PC-9 (cell line): Measurements from ENCODE around the gene EBP. TPM values are rescaled to one million over a fixed set of nuclear protein-coding genes. Genes with fewer than 3 reads are reported as not detected.

Source experiments
- Bru-seq: library from RNA; stranded (reverse); fragments of 400-500 nt; gene quantifications from one replicate; lab custom pipeline; 2021; lab: Mats Ljungman, UMichigan
- BruChase-seq, 2 experiments: library from RNA; stranded (reverse); fragments of 400-500 nt; gene quantifications; one replicate each; lab custom pipeline; 2021; lab: Mats Ljungman, UMichigan
- BruUV-seq: library from RNA; stranded (reverse); fragments of 400-500 nt; replicated peaks from 2 replicates; lab custom pipeline; 2021; lab: Mats Ljungman, UMichigan
- CTCF ChIA-PET: fragments of 300-600 bp; sonication (Branson Sonifier 250); formaldehyde crosslinking; loops from one replicate; lab custom pipeline; 2022; ENCODE audit warnings: antibody characterized with exemption; lab: Charles Lee
- POLR2A ChIA-PET: fragments of 300-600 bp; sonication (Branson Sonifier 250); formaldehyde crosslinking; loops from one replicate; lab custom pipeline; 2022; ENCODE audit warnings: antibody characterized with exemption; ENCODE audit not compliant: unreplicated experiment; lab: Charles Lee
- DNase-seq, 2 experiments: peaks; one replicate each; pipeline versions ENCODE4 v3.0.0 to v3.0.0-alpha.2; 2015 to 2022; ENCODE audit warnings: mixed read lengths in 1 of 2
- H2AFZ ChIP-seq: fragments of 200-600 bp; sonication (generic); 2 replicates; pipeline ENCODE4 v1.8.1; 2017; ENCODE audit warnings: antibody characterized with exemption
- H3F3A ChIP-seq: fragments of 200-600 bp; sonication (generic); 2 replicates; pipeline ENCODE4 v1.8.1; 2017; ENCODE audit warnings: antibody characterized with exemption, mild to moderate bottlenecking, low read depth; ENCODE audit not compliant: insufficient read depth
- H3K27ac ChIP-seq: fragments of 200-600 bp; sonication (generic); 2 replicates; pipeline ENCODE4 v1.6.1; 2016; ENCODE audit warnings: mixed run types
- H3K27me3 ChIP-seq: fragments of 200-600 bp; sonication (generic); 2 replicates; pipeline ENCODE4 v1.6.1; 2016; ENCODE audit warnings: low read depth, mixed run types; ENCODE audit not compliant: insufficient read depth
- H3K36me3 ChIP-seq: fragments of 200-600 bp; sonication (generic); 2 replicates; pipeline ENCODE4 v1.6.1; 2016; ENCODE audit warnings: low read depth, mixed run types
- H3K4me1 ChIP-seq: fragments of 200-600 bp; sonication (generic); replicated peaks from 2 replicates; pipeline ENCODE4 v1.6.1; 2016; ENCODE audit warnings: mixed run types; ENCODE audit not compliant: insufficient read depth
- H3K4me2 ChIP-seq: fragments of 200-600 bp; sonication (generic); 2 replicates; pipeline ENCODE4 v1.6.1; 2017; ENCODE audit warnings: mixed run types
- H3K4me3 ChIP-seq: fragments of 200-600 bp; sonication (generic); 2 replicates; pipeline ENCODE4 v1.6.1; 2016; ENCODE audit warnings: mixed run types
- H3K79me2 ChIP-seq: fragments of 200-600 bp; sonication (generic); 2 replicates; pipeline ENCODE4 v1.6.1; 2017; ENCODE audit warnings: low read depth, mixed run types
- H3K9me2 ChIP-seq: fragments of 200-600 bp; sonication (generic); 2 replicates; pipeline ENCODE4 v1.8.1; 2017; ENCODE audit warnings: mild to moderate bottlenecking; ENCODE audit not compliant: insufficient read depth
- H3K9me3 ChIP-seq: fragments of 200-600 bp; sonication (generic); 2 replicates; pipeline ENCODE4 v1.8.1; 2016; ENCODE audit warnings: low read depth; ENCODE audit not compliant: insufficient read depth
- H4K20me1 ChIP-seq: fragments of 200-600 bp; sonication (generic); 2 replicates; pipeline ENCODE4 v1.8.1; 2017; ENCODE audit not compliant: insufficient read depth
- CTCF ChIP-seq: fragments of 200-600 bp; sonication (generic); conservative IDR thresholded peaks from 2 replicates; pipeline ENCODE4 v1.6.1; 2017; ENCODE audit warnings: mixed run types, antibody characterized with exemption, mild to moderate bottlenecking, moderate library complexity
- EZH2 ChIP-seq: fragments of 200-600 bp; sonication (generic); IDR thresholded peaks from 2 replicates; pipeline ENCODE4 v1.8.0; 2017; ENCODE audit warnings: antibody characterized with exemption, low read depth
- intact Hi-C: fragments of 100-400 bp; cut with micrococcal nuclease; formaldehyde crosslinking; loops from one replicate; pipeline ENCODE4 v1.10.0; 2022; ENCODE audit not compliant: unreplicated experiment
- long read RNA-seq: library from polyadenylated mRNA; stranded (forward); transcript quantifications from one replicate; pipeline ENCODE4 v2.0.0, GENCODE V29; 2022
- total RNA-seq: library from RNA; stranded (reverse); gene quantifications from 2 replicates; pipeline ENCODE4 v1.2.3, GENCODE V29; 2021

The EBP gene
- 88.1 and 113 TPM in 2 replicates for total RNA-seq
- percentile 76 among the genes with signal in this experiment for Bru-seq, nascent RNA
- percentile 65 among the genes with signal in this experiment for BruChase-seq, experiment 1, labeled RNA remaining after a 2-hour chase
- BruChase-seq, experiment 2, labeled RNA remaining after a 6-hour chase: percentile 90 among the genes with signal in this experiment
- long read RNA-seq, transcript EBP-201 (5 exons, 904 nt): minor isoform, 6 of 384 reads
- long read RNA-seq, transcript EBP-205 (5 exons, 1,775 nt): major isoform, 136 of 384 reads
- long read RNA-seq, transcript EBP-206 (5 exons, 796 nt): minor isoform, 8 of 384 reads
- long read RNA-seq, partial matches to known transcripts: 4 of 384 reads
- long read RNA-seq, other reads (novel, unspliced or antisense): 230 of 384 reads

DNA sequence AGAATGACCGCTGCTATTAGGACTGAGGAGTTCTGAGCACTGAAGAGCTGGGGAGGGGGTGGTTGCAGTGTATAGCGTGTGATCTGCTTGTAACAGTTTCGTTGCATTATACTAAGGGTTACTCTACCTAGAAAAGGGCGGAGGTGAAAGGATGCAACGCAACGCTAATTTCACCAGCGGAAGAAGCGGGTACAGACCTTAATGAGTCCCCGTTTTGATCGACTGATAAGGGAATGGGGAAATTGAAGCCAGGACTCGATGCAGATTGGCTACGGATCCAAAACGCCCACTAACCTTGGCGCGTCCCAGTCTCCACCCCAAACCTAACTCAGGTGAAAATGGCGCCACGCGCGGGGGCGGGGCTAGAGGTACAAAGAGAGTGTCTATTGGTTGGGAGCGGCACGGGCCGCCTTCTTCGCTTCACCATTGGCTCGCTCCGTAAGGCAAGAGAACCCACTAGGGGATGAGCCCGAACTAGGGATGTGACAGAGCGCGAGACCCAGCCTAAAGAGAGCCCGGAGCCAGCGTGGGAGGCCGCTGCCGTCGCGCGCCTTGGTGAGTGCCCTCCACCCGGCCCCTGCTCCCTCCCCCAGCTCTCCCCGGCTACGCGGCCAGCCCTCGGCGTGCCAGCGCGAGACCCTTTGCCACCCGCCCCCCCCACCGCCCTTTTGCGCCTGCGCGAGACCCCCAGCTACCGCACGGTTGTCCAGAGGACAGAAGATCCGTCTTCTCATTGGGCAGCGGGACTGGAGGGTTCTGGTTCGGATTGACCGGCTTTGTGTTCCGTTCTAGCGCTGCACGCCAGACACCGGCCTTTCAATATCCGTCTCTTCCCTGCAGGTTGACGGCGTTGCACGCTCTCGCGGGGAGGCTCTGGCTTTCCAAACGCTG is at the start of gene EBP:
TSS of gene EBP (plus strand) at position 456 of the 891 bp plus-strand sequence. CDS start 1,964 bp downstream, outside the sequence.
- TF ChIP-seq EZH2: no peak
- no peak for TF ChIP-seq CTCF
- H3K4me3 ChIP-seq: peak within 1 kb of the TSS; percentile 59
- ChIA-PET CTCF (no interaction called here), POLR2A (interaction anchor here (0.7 kb wide), 1 partner anchor 280 kb away, joined by 8 read pairs; no protein-coding TSS in a partner anchor)
- peak; percentile 77 to 84 for DNase-seq
- H3K79me2 ChIP-seq: 0 out of 2 replicates have a peak, but pooled peaks cover 8% of the 10 kb centered on the region
- H3K27ac ChIP-seq: no peak within 1 kb of the TSS
- H3K4me1 ChIP-seq: no peaks in the 10 kb centered on the region
- no peaks in the 10 kb centered on the region for H3K27me3 ChIP-seq
- H2AFZ ChIP-seq: no peak within 1 kb of the TSS
- no peaks in the 10 kb centered on the region for H3F3A ChIP-seq
- TSS peak; percentile 71 for BruUV-seq
- no peaks in the 10 kb centered on the region for H3K9me3 ChIP-seq
- H4K20me1 ChIP-seq: no peaks in the 10 kb centered on the region
- peak within 1 kb of the TSS; percentile 68 for H3K4me2 ChIP-seq
- H3K36me3 ChIP-seq: no peaks in the 10 kb centered on the region
- no peaks in the 10 kb centered on the region for H3K9me2 ChIP-seq
- intact Hi-C loops: loop anchor here (1.0 kb wide), 1 partner anchor 34 kb away; no protein-coding TSS in a partner anchor

GRCh38 chrX:48472225-48472624 is 49.4 kb upstream of the EBP start:
- H3K4me2 ChIP-seq: no peak overlapping the region
- TF ChIP-seq EZH2 (no peak), CTCF (no peak)
- H3K27ac ChIP-seq: no peak overlapping the region
- DNase-seq: no peak
- intact Hi-C loops: no loop called here
- H2AFZ ChIP-seq: no peak overlapping the region
- no peaks in the 10 kb centered on the region for H3K27me3 ChIP-seq
- H3K9me2 ChIP-seq: no peaks in the 10 kb centered on the region
- no peaks in the 10 kb centered on the region for H3K4me1 ChIP-seq
- no peaks in the 10 kb centered on the region for H3K9me3 ChIP-seq
- no peaks in the 10 kb centered on the region for H3F3A ChIP-seq
- no TSS peak for BruUV-seq
- CTCF ChIA-PET: no interaction called here
- H3K36me3 ChIP-seq: no peaks in the 10 kb centered on the region
- no peak overlapping the region for H3K4me3 ChIP-seq
- H3K79me2 ChIP-seq: peaks cover 11% of the 10 kb centered on the region
- POLR2A ChIA-PET: no interaction called here
- H4K20me1 ChIP-seq: no peaks in the 10 kb centered on the region

DNA sequence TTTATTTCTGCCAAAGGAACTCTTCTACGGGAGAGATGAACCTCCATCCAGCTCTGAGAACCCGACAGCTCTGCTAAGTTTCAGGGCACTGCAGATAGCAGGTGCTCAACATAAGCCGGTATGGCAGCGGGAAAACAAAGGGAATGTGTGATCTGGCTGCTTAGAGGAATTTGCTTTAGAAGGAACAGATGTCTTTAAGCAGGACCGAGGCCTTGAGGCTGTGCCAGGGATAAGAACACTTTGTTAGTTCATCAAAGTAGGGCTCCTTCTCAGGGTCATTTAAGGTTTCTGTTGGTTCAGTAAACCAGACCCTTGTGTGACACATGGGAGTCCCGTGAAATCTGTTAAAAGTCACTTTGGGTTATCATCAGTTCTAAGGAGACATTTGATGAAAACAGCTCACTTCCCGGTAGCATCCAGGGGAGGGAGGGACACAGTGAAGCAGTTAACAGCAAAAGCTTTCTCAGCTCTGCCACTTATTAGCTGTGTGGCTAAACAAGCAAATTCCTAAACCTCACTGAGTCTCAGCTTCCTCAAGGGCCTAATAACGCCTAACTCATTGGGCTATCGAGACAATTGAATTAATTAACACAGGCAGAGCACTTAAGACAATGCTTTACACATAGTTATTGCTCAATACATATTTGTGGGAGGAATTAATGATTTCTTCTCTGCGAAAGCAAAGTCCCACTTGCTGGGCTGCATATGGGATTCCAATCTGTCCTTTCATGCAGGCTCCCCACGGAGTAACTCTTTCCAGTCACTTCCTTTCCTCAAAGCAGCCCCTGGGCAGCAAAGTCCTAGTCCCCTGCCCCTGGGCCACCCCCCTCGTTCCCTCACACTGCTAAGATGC is 48.5 kb upstream of the EBP start:
- H3K79me2 ChIP-seq: peaks cover 19% of the 10 kb centered on the region
- DNase-seq: no peak
- no peaks in the 10 kb centered on the region for H3K9me2 ChIP-seq
- no peak overlapping the region for H2AFZ ChIP-seq
- no peak overlapping the region for H3K4me3 ChIP-seq
- ChIA-PET CTCF (no interaction called here), POLR2A (no interaction called here)
- H3K27me3 ChIP-seq: no peaks in the 10 kb centered on the region
- H3F3A ChIP-seq: no peaks in the 10 kb centered on the region
- H4K20me1 ChIP-seq: no peaks in the 10 kb centered on the region
- H3K4me1 ChIP-seq: no peaks in the 10 kb centered on the region
- no peak overlapping the region for H3K4me2 ChIP-seq
- intact Hi-C loops: no loop called here
- H3K9me3 ChIP-seq: no peaks in the 10 kb centered on the region
- no TSS peak for BruUV-seq
- TF ChIP-seq CTCF (no peak), EZH2 (no peak)
- no peaks in the 10 kb centered on the region for H3K36me3 ChIP-seq
- H3K27ac ChIP-seq: no peak overlapping the region
